ENCODE data around the gene RAP1A. TPM values are rescaled to one million over a fixed set of nuclear protein-coding genes. Genes with fewer than 3 reads are reported as not detected.
A peak's percentile ranks its signal among the peaks of the same experiment; 100 is the strongest.

Gene RAP1A
- 10 to 100 TPM; 62.8 to 87.1 (median 72.1) TPM for polyA plus RNA-seq (ENCODE audit: insufficient read length in 4 of 4)

- DNase-seq (ENCODE audit: low read depth in 4 of 4, low spot score in 2 of 4) = peak; percentile 68 to 86 (median 78)
Observed at GRCh38 chr1:111619635-111620440, at the start of gene RAP1A. Gene RAP1A (plus strand): TSS chr1:111619789. CDS start chr1:111691361, 71,572 bp downstream.

- DNase-seq (ENCODE audit: low read depth in 4 of 4, low spot score in 2 of 4) = no peak
Observed at GRCh38 chr1:111569913-111570312, 49.7 kb upstream of the RAP1A start.

GRCh38 chr1:111570781-111571181 lies 48.8 kb upstream of the RAP1A start:
- no peak for DNase-seq (ENCODE audit: low read depth in 4 of 4, low spot score in 2 of 4)

GRCh38 chr1:111571239-111571638 lies 48.4 kb upstream of the RAP1A start:
- no peak for DNase-seq (ENCODE audit: low read depth in 4 of 4, low spot score in 2 of 4)

- no peak for DNase-seq (ENCODE audit: low read depth in 4 of 4, low spot score in 2 of 4)
Observed at GRCh38 chr1:111571987-111572386, 47.6 kb upstream of the RAP1A start.

GRCh38 chr1:111576547-111576946 lies 43.0 kb upstream of the RAP1A start:
- DNase-seq (ENCODE audit: low read depth in 4 of 4, low spot score in 2 of 4) = no peak

GRCh38 chr1:111577814-111578213 lies 41.8 kb upstream of the RAP1A start:
- DNase-seq (ENCODE audit: low read depth in 4 of 4, low spot score in 2 of 4) = no peak

GRCh38 chr1:111581166-111581565 lies 38.4 kb upstream of the RAP1A start:
- no peak for DNase-seq (ENCODE audit: low read depth in 4 of 4, low spot score in 2 of 4)

GRCh38 chr1:111582016-111582415 lies 37.6 kb upstream of the RAP1A start:
- DNase-seq (ENCODE audit: low read depth in 4 of 4, low spot score in 2 of 4) = no peak

- no peak for DNase-seq (ENCODE audit: low read depth in 4 of 4, low spot score in 2 of 4)
Observed at GRCh38 chr1:111582644-111583618, 36.7 kb upstream of the RAP1A start.

- DNase-seq (ENCODE audit: low read depth in 4 of 4, low spot score in 2 of 4) = no peak
Observed at GRCh38 chr1:111585447-111586086, 34.0 kb upstream of the RAP1A start.

GRCh38 chr1:111586112-111586511 lies 33.5 kb upstream of the RAP1A start:
- DNase-seq (ENCODE audit: low read depth in 4 of 4, low spot score in 2 of 4) = no peak

- no peak for DNase-seq (ENCODE audit: low read depth in 4 of 4, low spot score in 2 of 4)
Observed at GRCh38 chr1:111587509-111588174, 31.9 kb upstream of the RAP1A start.

GRCh38 chr1:111591937-111592336 lies 27.7 kb upstream of the RAP1A start:
- no peak for DNase-seq (ENCODE audit: low read depth in 4 of 4, low spot score in 2 of 4)

GRCh38 chr1:111592389-111593361 lies 26.9 kb upstream of the RAP1A start:
- DNase-seq (ENCODE audit: low read depth in 4 of 4, low spot score in 2 of 4) = no peak

- no peak for DNase-seq (ENCODE audit: low read depth in 4 of 4, low spot score in 2 of 4)
Observed at GRCh38 chr1:111593403-111594305, 25.9 kb upstream of the RAP1A start.

GRCh38 chr1:111594306-111594693 lies 25.3 kb upstream of the RAP1A start:
- DNase-seq (ENCODE audit: low read depth in 4 of 4, low spot score in 2 of 4) = no peak

GRCh38 chr1:111595807-111596206 lies 23.8 kb upstream of the RAP1A start:
- no peak for DNase-seq (ENCODE audit: low read depth in 4 of 4, low spot score in 2 of 4)

All from left renal cortex interstitium (tissue), 4 donors.